Measurements from ENCODE around the gene SH3BP4.

The SH3BP4 gene

DNA sequence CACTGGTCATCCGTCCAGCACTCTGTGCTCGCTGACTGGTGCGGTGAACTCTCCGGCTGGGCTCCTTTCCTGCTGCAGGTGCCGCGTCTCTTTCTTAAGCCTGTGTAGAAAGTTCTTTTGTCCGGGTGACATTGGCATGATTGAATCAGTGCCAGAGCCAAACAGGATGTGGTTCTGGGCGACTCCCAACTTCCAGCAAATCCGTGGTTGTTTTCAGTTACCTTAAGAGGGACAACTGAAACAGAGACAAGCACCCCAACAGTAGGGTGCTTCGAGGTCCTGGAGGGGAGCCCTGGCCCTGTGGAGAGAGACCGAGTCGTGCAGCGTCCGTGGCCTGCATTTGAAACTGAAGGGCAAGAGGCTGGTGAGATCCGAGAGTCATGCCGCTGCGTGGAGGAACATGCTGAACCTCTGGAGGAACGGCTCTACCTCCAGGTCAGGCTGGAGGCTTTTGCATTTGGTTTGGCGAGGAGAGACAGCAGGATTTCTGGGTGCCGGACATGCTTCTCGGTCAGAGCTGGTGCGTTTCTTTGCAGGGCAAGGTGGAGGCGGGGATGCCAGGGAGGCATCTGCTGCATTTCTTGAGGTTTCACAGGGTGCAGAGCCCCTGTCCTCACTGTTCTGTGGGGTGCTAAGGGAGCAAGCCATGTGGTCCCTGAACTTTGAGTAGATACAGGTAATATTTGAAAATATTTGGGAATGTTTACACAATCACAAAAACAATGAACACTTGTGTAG, 26.8 kb downstream of the SH3BP4 start:
- Histone ChIP-seq H3K9me3 (ENCODE audit: control insufficient read depth, low read length) (peaks cover 9% of the 10 kb centered on the region), H3K27ac (ENCODE audit: low read depth, low read length, severe bottlenecking) (peak overlapping the region; percentile 95), H3K4me3 (ENCODE audit: extremely low read depth, insufficient read depth, low read length, poor library complexity, severe bottlenecking) (no peak overlapping the region), H3K4me1 (ENCODE audit: control insufficient read depth, insufficient read depth, low read length, poor library complexity, severe bottlenecking) (peaks cover 74% of the 10 kb centered on the region), H3K36me3 (ENCODE audit: control insufficient read depth, insufficient read depth, low read length) (peaks cover 56% of the 10 kb centered on the region)
- 96 to 97% methylated on average over 21 to 23 of the region's 23 CpGs for WGBS, 2 experiments (ENCODE audit: insufficient coverage in 2 of 2)

DNA sequence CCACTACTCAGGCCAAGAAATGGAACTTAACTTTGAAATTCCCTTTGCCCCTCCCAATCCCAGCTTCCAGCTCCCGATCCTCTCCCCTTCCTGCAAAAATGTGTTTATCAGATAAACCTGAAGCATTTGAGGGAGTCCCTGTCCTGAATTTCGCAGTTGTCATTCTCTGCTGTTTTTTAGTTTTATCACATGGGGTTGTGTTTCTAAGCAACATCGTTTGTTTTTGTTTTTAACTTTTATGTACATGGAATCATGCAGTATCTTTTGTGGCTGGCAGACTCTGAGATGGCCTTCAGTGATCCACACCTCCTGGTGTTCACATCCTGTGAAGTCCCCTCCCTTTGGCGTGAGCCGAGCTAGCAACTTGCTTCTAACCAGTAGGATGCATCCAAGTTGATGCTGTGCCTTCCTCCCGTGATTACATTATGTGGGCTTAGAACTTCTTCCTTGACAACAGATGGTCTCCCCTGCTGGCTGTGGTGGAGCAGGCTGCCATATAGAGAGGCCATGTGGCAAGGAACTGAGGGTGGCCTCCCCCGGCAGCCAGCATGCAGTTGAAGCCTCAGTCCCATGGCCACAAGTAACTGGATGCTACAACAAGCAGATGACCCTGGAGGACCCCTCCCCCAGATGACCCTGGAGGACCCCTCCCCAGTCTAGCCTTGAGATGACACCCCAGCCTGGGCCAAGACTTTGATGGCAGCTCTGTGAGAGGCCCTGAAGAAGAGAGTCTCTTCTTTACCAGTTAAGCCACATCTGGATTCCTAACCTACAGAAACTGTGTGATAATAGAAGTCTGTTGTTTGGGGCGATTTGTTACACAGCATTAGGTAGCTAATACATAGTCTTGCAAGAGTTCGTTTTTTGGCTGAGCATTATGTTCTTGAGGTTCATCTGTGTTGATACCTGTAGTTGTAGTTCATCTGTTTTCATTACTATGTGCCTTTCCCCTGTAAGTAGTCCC, 27.7 kb downstream of the SH3BP4 start:
- H3K27ac ChIP-seq (ENCODE audit: low read depth, low read length, severe bottlenecking), result peak overlapping the region; percentile 95
- H3K36me3 ChIP-seq (ENCODE audit: control insufficient read depth, insufficient read depth, low read length), result peaks cover 55% of the 10 kb centered on the region

DNA sequence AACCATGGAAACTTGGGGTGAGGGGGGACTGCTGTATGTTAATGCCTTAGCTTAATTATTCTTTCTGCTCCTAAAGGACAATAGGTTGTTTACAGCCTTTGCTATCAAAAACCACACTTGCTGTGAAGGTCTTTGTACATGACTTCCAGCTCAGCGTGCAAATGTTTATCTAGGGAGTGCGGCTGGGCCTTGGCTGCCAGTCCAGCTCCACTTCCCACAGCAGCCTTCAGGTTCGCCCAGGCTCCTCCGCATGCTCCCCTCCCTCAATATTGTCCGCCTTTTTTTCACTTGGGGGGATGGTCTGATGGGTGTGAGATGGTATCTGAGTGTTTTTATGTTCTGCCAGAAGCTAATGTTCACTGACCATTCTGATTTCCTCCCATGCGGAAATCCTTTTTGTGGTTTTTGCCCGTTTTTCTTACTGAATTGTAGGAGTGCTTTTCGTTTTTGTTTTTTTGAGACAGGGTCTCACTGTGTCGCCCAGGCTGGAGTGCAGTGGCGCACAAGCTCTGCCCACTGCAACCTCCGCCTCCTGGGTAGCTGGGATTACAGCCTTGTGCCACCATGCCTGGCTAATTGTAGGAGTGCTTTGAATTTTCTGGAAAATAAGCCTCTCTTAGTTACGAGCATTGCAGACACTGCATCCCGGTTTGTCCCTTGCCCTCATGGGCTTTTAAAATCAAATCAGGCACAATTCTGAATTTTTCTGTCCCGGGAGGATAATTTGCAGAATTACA, 28.8 kb downstream of the SH3BP4 start:
- no peak overlapping the region for H3K4me3 ChIP-seq (ENCODE audit: extremely low read depth, insufficient read depth, low read length, poor library complexity, severe bottlenecking)
- peak overlapping the region; percentile 95 for H3K27ac ChIP-seq (ENCODE audit: low read depth, low read length, severe bottlenecking)
- 69 to 70% methylated on average over 10 to 11 of the region's 14 CpGs for WGBS, 2 experiments (ENCODE audit: insufficient coverage in 2 of 2)
- peaks cover 9% of the 10 kb centered on the region for H3K9me3 ChIP-seq (ENCODE audit: control insufficient read depth, low read length)
- H3K36me3 ChIP-seq (ENCODE audit: control insufficient read depth, insufficient read depth, low read length), result peaks cover 55% of the 10 kb centered on the region
- peaks cover 75% of the 10 kb centered on the region for H3K4me1 ChIP-seq (ENCODE audit: control insufficient read depth, insufficient read depth, low read length, poor library complexity, severe bottlenecking)

More for the DNA sequence above, 27.7 kb downstream of the SH3BP4 start:
- peaks cover 9% of the 10 kb centered on the region for H3K9me3 ChIP-seq (ENCODE audit: control insufficient read depth, low read length)
- 85 to 94% methylated on average over 3 to 7 of the region's 9 CpGs for WGBS, 2 experiments (ENCODE audit: insufficient coverage in 2 of 2)
- H3K4me1 ChIP-seq (ENCODE audit: control insufficient read depth, insufficient read depth, low read length, poor library complexity, severe bottlenecking), result peaks cover 75% of the 10 kb centered on the region
- H3K4me3 ChIP-seq (ENCODE audit: extremely low read depth, insufficient read depth, low read length, poor library complexity, severe bottlenecking), result no peak overlapping the region

DNA sequence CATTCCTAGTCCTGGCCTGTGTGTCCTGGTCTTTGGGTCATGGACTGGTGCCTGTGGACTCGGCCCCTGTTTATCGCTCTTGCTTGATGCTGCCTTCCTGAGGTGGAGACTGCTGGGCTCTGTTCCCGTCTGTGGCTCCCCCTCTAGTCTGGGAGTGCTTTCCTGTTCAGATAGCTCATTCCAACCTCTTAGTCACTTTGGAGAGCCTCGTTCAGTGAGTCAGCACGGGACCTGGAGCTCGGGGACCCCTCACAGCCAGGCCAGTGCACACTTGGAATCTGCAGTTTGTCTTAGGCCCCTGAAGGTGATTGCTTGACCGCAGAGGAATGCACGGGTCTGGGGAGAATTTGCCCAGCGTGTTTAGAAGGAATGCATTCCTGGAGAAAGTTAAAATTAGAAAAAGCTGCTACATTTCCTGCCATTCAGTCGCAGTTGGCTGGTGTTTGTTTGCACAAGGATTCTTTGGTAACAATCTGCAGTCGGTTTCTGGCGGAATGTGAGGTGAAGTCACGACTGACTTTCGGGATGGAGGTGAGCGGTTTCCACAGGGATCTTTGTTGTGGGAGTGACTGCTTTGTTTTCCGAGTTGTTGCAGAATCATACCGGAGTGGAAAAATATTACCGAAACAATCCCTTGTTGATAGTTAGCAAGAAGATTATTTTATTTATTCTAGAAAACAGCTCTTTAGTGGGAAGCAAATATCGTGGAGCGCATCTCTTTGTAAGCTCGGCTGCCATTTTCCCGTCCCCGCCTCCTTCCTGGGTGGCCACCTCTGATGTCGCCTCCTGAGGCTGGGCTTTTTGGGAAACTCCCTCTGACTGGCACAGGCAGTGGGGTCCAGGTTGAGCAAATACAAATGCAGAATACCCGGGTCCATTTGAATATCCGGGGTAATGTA, 29.6 kb downstream of the SH3BP4 start:
- Histone ChIP-seq H3K4me1 (ENCODE audit: control insufficient read depth, insufficient read depth, low read length, poor library complexity, severe bottlenecking) (peaks cover 83% of the 10 kb centered on the region), H3K9me3 (ENCODE audit: control insufficient read depth, low read length) (peaks cover 9% of the 10 kb centered on the region), H3K36me3 (ENCODE audit: control insufficient read depth, insufficient read depth, low read length) (peaks cover 55% of the 10 kb centered on the region), H3K27ac (ENCODE audit: low read depth, low read length, severe bottlenecking) (peak overlapping the region; percentile 95), H3K4me3 (ENCODE audit: extremely low read depth, insufficient read depth, low read length, poor library complexity, severe bottlenecking) (peak overlapping the region; percentile 16)
- WGBS, 2 experiments (ENCODE audit: insufficient coverage in 2 of 2), result 17 to 23% methylated on average over 21 to 22 of the region's 26 CpGs

DNA sequence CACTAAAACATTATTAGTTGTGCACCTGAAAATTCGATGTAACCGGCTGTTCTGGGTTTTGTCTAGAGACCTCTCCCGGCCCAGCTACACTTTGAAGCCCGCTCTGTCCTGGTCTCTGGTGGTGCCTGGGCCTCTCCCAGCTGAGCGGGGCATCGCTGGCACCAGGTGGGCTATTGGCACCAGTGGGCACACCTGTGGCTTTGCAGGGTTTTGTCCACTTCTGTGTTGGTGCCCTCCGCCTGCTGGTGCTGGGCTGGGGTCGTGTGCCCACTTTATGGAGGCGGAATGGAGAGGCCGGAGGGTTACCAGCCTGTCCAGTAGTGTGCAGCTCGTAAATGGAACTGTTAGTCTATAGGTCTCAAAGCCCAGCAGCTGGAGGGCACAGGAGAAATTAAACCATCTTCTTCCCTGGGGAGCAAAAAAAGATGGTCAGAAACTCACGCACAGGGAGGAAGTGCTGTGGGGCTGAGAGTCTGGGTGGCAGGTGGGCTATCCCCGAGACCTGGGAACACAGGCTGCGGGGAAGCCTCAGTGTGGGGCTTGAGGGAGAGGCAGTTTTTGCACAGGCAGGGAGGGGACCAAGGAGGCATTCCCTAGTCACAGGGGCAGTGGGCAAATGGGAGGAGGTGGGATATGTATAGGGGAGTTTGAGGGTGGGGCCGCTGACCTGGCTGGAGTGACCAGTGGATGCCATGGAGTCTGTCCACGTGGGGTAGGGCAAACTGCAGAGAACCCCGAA, 30.4 kb downstream of the SH3BP4 start:
- Histone ChIP-seq H3K4me3 (ENCODE audit: extremely low read depth, insufficient read depth, low read length, poor library complexity, severe bottlenecking) (peak overlapping the region; percentile 16), H3K36me3 (ENCODE audit: control insufficient read depth, insufficient read depth, low read length) (peaks cover 57% of the 10 kb centered on the region), H3K4me1 (ENCODE audit: control insufficient read depth, insufficient read depth, low read length, poor library complexity, severe bottlenecking) (peaks cover 88% of the 10 kb centered on the region), H3K27ac (ENCODE audit: low read depth, low read length, severe bottlenecking) (peak overlapping the region; percentile 95), H3K9me3 (ENCODE audit: control insufficient read depth, low read length) (peaks cover 9% of the 10 kb centered on the region)
- WGBS, 2 experiments (ENCODE audit: insufficient coverage in 2 of 2), result 85 to 88% methylated on average over 14 to 17 of the region's 17 CpGs

DNA sequence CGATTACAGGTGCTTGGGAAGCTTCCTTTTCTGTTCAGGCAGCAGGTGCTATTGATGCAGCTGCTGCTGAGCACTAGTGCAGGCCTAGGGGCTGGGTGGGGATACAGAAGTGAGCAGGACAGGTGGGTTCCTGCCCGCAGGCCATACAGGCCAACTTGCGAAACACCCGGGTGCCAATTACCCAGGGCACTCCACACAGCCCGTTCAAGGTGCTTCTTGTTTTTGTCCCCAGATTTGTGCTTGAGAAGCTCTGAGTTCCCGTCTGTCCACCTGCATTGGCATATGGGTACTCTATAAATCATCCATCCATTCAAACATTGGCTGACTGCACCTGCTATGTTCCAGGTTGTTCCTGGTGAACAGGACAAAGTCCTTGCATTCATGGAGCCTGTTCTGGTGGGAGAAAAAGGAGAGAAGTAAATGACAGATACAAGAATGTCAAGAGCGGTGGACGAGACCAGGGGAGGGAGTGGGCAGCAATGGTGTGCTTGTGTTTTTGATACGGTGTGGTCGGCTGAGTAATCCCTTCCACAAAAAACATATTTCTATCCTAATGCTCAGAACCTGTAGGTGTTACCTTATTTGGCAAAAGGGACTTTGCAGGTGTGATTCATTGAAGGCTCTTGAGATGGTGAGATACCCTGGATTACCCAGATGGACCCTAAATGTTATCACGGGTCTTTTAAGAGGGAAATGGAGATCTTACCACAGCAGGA, 31.4 kb downstream of the SH3BP4 start:
- Histone ChIP-seq H3K36me3 (ENCODE audit: control insufficient read depth, insufficient read depth, low read length) (peaks cover 58% of the 10 kb centered on the region), H3K4me3 (ENCODE audit: extremely low read depth, insufficient read depth, low read length, poor library complexity, severe bottlenecking) (no peak overlapping the region), H3K4me1 (ENCODE audit: control insufficient read depth, insufficient read depth, low read length, poor library complexity, severe bottlenecking) (peaks cover 81% of the 10 kb centered on the region), H3K9me3 (ENCODE audit: control insufficient read depth, low read length) (peaks cover 9% of the 10 kb centered on the region), H3K27ac (ENCODE audit: low read depth, low read length, severe bottlenecking) (peak overlapping the region; percentile 95)
- WGBS, 2 experiments (ENCODE audit: insufficient coverage in 2 of 2), result 72 to 96% methylated on average over 3 to 7 of the region's 11 CpGs

DNA sequence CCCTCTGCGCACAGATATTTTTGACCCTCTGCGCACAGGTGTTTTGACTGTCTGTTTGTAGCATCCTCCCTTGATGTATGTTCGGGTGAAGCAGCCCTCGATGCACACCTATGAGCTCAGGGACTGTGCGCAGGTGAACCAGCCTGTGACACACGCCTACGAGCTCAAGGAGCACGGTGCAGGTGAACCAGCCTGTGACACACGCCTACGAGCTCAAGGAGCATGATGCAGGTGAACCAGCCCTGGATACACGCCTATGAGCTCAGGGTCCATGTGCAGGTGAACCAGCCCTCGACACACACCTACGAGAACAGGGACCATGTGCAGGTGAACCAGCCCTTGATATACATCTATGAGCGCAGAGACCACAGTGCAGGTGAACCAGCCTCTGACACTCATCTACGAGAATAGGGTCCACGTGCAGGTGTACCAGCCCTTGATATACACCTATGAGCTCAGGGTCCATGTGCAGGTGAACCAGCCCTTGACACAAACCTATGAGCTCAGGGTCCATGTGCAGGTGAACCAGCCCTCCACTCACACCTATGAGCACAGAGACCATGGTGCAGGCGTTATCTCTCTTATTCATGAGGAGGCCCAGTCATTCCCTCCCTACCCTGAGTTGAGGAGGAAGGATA, 33.9 kb downstream of the SH3BP4 start:
- Histone ChIP-seq H3K9me3 (ENCODE audit: control insufficient read depth, low read length) (no peaks in the 10 kb centered on the region), H3K27ac (ENCODE audit: low read depth, low read length, severe bottlenecking) (peak overlapping the region; percentile 75), H3K4me1 (ENCODE audit: control insufficient read depth, insufficient read depth, low read length, poor library complexity, severe bottlenecking) (peaks cover 61% of the 10 kb centered on the region), H3K4me3 (ENCODE audit: extremely low read depth, insufficient read depth, low read length, poor library complexity, severe bottlenecking) (no peak overlapping the region), H3K36me3 (ENCODE audit: control insufficient read depth, insufficient read depth, low read length) (peaks cover 65% of the 10 kb centered on the region)
- WGBS, 2 experiments (ENCODE audit: insufficient coverage in 2 of 2), result 95 to 96% methylated on average over 16 of the region's 17 CpGs

DNA sequence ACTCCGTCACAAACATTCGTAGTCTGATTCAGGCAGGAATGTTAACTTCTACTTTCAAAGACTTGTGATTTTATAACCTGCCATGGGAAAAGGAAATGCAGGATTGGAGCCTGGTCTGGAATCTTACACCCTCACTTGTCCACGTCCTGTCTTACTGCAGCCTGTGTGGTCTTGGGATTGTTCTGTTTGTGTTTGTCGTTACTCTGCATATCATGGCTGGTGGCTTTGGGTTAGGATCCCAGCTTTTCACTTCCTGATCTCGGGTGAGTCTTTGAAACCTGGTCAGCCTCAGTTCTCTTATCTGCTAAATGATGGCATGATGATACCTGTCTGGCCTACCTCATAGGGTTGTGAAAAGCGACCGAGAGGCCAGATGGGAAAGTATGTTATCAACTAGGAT, 34.6 kb downstream of the SH3BP4 start:
- Histone ChIP-seq H3K36me3 (ENCODE audit: control insufficient read depth, insufficient read depth, low read length) (peaks cover 71% of the 10 kb centered on the region), H3K4me3 (ENCODE audit: extremely low read depth, insufficient read depth, low read length, poor library complexity, severe bottlenecking) (no peak overlapping the region), H3K27ac (ENCODE audit: low read depth, low read length, severe bottlenecking) (peak overlapping the region; percentile 75), H3K4me1 (ENCODE audit: control insufficient read depth, insufficient read depth, low read length, poor library complexity, severe bottlenecking) (peaks cover 58% of the 10 kb centered on the region), H3K9me3 (ENCODE audit: control insufficient read depth, low read length) (no peaks in the 10 kb centered on the region)
- 74 to 83% methylated on average over 4 of the region's 7 CpGs for WGBS, 2 experiments (ENCODE audit: insufficient coverage in 2 of 2)
